Glutamatergic neuron (in vitro differentiated cells): ENCODE measurements around the gene GRID1. TPM values are rescaled to one million over a fixed set of nuclear protein-coding genes. Genes with fewer than 3 reads are reported as not detected.

Experiments used
- DNase-seq: peaks from one replicate; pipeline ENCODE4 v3.0.0; 2022
- H3K27ac Mint-ChIP-seq: one replicate; pipeline ENCODE4 v1.8.0; 2020; ENCODE audit warnings: mild to moderate bottlenecking, mixed read lengths, inconsistent platforms; ENCODE audit not compliant: unreplicated experiment
- H3K27me3 Mint-ChIP-seq: one replicate; pipeline ENCODE4 v1.8.0; 2020; ENCODE audit warnings: mild to moderate bottlenecking, moderate library complexity, mixed read lengths, inconsistent platforms; ENCODE audit not compliant: unreplicated experiment
- H3K36me3 Mint-ChIP-seq: one replicate; pipeline ENCODE4 v1.8.0; 2020; ENCODE audit warnings: mild to moderate bottlenecking, mixed read lengths, inconsistent platforms; ENCODE audit not compliant: unreplicated experiment
- H3K4me1 Mint-ChIP-seq: one replicate; pipeline ENCODE4 v1.8.0; 2020; ENCODE audit warnings: mild to moderate bottlenecking, low read depth, mixed read lengths, inconsistent platforms; ENCODE audit not compliant: unreplicated experiment
- H3K4me3 Mint-ChIP-seq: one replicate; pipeline ENCODE4 v1.8.0; 2020; ENCODE audit warnings: mild to moderate bottlenecking, mixed read lengths, inconsistent platforms; ENCODE audit not compliant: unreplicated experiment
- H3K9me3 Mint-ChIP-seq: one replicate; pipeline ENCODE4 v1.8.0; 2020; ENCODE audit warnings: mild to moderate bottlenecking, moderate library complexity, mixed read lengths, inconsistent platforms; ENCODE audit not compliant: unreplicated experiment
- total RNA-seq: library from RNA; stranded (reverse); fragmentation: NEBNext Ultra II Directional; extraction: Animal tissue kit (Norgen Biotek cat#: 25700); gene quantifications from one replicate; pipeline ENCODE4 v1.2.1, GENCODE V29; 2021; ENCODE audit not compliant: unreplicated experiment
- TF ChIP-seq, protein P1 (sequence below): fragments of 200-600 bp; sonication (generic); IDR thresholded peaks from one replicate; pipeline ENCODE4 v1.5.0; 2021; ENCODE audit not compliant: partially characterized antibody, unreplicated experiment

The GRID1 gene
- total RNA-seq, 1 donor from 2014 or later, result 8.0 TPM

DNA sequence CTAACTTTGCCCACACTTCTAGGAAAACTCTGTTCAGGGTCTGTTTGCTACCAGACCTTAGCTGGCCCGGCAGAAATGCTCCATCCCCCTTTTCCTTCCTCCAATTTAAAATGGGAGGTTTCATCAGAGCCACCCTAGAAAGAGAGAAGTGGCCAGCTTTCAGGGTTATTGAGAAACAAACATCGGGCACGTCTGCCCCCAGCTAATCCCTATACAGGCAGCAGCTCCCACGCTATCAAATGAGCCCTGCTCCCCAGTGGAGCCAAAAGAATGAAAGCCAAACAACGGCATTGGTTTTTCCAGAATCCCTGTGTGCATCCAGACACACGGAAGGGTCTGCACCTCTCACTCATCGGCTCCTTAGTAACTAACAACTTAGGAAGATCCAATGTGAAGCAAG, 132.5 kb downstream of the GRID1 start:
- H3K4me3 Mint-ChIP-seq, result no peak overlapping the region
- H3K9me3 Mint-ChIP-seq, result peaks cover 9% of the 10 kb centered on the region
- peaks cover 3% of the 10 kb centered on the region for H3K27me3 Mint-ChIP-seq
- no peak for DNase-seq
- peaks cover 4% of the 10 kb centered on the region for H3K4me1 Mint-ChIP-seq
- peaks cover 19% of the 10 kb centered on the region for H3K36me3 Mint-ChIP-seq
- no peak overlapping the region for H3K27ac Mint-ChIP-seq
- TF ChIP-seq, protein P1, sequence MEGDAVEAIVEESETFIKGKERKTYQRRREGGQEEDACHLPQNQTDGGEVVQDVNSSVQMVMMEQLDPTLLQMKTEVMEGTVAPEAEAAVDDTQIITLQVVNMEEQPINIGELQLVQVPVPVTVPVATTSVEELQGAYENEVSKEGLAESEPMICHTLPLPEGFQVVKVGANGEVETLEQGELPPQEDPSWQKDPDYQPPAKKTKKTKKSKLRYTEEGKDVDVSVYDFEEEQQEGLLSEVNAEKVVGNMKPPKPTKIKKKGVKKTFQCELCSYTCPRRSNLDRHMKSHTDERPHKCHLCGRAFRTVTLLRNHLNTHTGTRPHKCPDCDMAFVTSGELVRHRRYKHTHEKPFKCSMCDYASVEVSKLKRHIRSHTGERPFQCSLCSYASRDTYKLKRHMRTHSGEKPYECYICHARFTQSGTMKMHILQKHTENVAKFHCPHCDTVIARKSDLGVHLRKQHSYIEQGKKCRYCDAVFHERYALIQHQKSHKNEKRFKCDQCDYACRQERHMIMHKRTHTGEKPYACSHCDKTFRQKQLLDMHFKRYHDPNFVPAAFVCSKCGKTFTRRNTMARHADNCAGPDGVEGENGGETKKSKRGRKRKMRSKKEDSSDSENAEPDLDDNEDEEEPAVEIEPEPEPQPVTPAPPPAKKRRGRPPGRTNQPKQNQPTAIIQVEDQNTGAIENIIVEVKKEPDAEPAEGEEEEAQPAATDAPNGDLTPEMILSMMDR, result no peak

- peaks cover 19% of the 10 kb centered on the region for H3K36me3 Mint-ChIP-seq
- H3K4me1 Mint-ChIP-seq, result peaks cover 4% of the 10 kb centered on the region
- peaks cover 9% of the 10 kb centered on the region for H3K9me3 Mint-ChIP-seq
- H3K4me3 Mint-ChIP-seq, result no peak overlapping the region
- TF ChIP-seq, protein P1, result no peak
- no peak overlapping the region for H3K27ac Mint-ChIP-seq
- DNase-seq, result no peak
- peaks cover 3% of the 10 kb centered on the region for H3K27me3 Mint-ChIP-seq
Observed at GRCh38 chr10:86233131-86233530, 133.5 kb downstream of the GRID1 start.

DNA sequence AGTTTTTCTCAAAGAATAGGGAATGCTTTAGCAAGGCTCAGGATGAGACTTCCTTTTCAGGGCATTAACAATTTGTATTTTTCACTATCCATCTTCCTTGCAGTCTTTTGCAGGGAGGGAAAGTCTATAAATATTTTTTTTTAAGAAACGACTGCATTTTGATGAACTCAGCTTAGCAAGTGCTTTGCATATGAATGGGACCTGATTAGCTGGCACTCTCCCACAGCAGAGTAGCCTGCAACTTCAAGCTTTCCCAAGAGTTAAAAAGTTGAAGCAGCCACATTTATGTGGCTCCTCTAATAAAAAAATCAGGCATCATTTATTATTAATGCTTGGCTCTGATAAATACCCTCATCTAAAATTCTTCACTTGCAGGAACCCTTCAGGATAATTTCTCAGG, 134.0 kb downstream of the GRID1 start:
- DNase-seq, result no peak
- no peak overlapping the region for H3K27ac Mint-ChIP-seq
- H3K4me3 Mint-ChIP-seq, result no peak overlapping the region
- peaks cover 15% of the 10 kb centered on the region for H3K36me3 Mint-ChIP-seq
- TF ChIP-seq, protein P1, result no peak
- H3K9me3 Mint-ChIP-seq, result peaks cover 5% of the 10 kb centered on the region
- peaks cover 4% of the 10 kb centered on the region for H3K4me1 Mint-ChIP-seq
- H3K27me3 Mint-ChIP-seq, result peaks cover 1% of the 10 kb centered on the region

DNA sequence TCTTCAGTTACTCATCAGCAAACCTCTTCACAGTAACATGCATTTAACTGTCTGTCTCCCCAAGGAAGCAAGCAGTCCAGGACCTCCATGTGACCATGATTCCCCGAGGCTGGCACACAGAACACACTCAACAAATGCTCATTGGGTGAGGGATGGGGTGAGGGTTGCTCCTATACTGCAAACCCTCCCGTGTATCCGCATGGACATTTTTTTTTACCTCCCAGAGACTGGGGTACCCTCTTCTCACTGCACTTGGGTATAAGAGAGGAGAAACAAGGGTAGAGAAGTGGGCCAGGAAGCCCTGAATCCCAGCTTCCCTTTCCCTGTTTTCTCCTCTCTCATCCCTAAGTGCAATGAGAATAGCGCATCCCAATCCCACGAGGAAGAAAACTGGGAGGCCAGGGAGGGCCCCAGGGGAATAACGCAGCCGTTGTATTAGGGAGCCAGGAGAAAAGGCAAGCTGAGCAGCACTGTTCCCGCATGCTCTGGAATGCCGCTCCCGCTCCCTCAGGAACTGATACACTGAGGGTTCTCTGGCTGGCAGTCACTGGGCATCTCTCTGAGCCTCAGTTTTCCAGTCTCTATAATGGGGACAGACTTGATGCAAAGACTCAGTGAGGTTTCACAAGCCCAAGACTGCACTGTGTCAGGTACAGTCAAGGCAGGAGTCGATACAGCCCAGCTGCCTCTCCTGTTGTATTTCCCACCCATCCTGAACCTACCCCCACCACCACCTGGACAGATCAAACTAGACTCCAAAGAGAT, 134.6 kb downstream of the GRID1 start:
- no peak overlapping the region for H3K4me3 Mint-ChIP-seq
- H3K27me3 Mint-ChIP-seq, result no peaks in the 10 kb centered on the region
- TF ChIP-seq, protein P1, result no peak
- no peak for DNase-seq
- no peak overlapping the region for H3K27ac Mint-ChIP-seq
- peaks cover 4% of the 10 kb centered on the region for H3K9me3 Mint-ChIP-seq
- H3K36me3 Mint-ChIP-seq, result peaks cover 9% of the 10 kb centered on the region
- H3K4me1 Mint-ChIP-seq, result peaks cover 4% of the 10 kb centered on the region

- Mint-ChIP-seq H3K4me1 (peaks cover 4% of the 10 kb centered on the region), H3K36me3 (no peaks in the 10 kb centered on the region), H3K4me3 (no peak overlapping the region), H3K9me3 (peaks cover 3% of the 10 kb centered on the region), H3K27me3 (no peaks in the 10 kb centered on the region), H3K27ac (no peak overlapping the region)
- TF ChIP-seq, protein P1, result no peak
- no peak for DNase-seq
Observed at GRCh38 chr10:86230557-86231180, 135.9 kb downstream of the GRID1 start.
